OCI-LY1 (cell line): Measurements from ENCODE around the gene PNMT.

ENCODE experiments used
- H2AFZ ChIP-seq: fragments of 200-600 bp; sonication (generic), shearing (Covaris generic); 2 replicates; pipeline ENCODE4 v1.6.0; 2014; ENCODE audit warnings: antibody characterized with exemption, mild to moderate bottlenecking, low read length
- H3F3A ChIP-seq: fragments of 200-600 bp; sonication (generic), shearing (Covaris generic); 2 replicates; pipeline ENCODE4 v1.6.0; 2014; ENCODE audit warnings: mild to moderate bottlenecking, antibody characterized with exemption, low read length, moderate library complexity; ENCODE audit not compliant: insufficient read depth
- H3K27ac ChIP-seq: fragments of 200-600 bp; sonication (generic); 2 replicates; pipeline ENCODE4 v1.5.1; 2014; ENCODE audit warnings: low read length, mixed run types, mild to moderate bottlenecking, low read depth; ENCODE audit not compliant: poor library complexity, severe bottlenecking
- H3K27me3 ChIP-seq: fragments of 200-600 bp; sonication (generic); 2 replicates; pipeline ENCODE4 v1.6.0; 2014; ENCODE audit warnings: antibody characterized with exemption, mild to moderate bottlenecking, low read length, moderate library complexity; ENCODE audit not compliant: insufficient read depth
- H3K36me3 ChIP-seq: fragments of 200-600 bp; sonication (generic); 2 replicates; pipeline ENCODE4 v1.6.1; 2014; ENCODE audit warnings: mild to moderate bottlenecking, antibody characterized with exemption, low read length, moderate library complexity, mixed read lengths; ENCODE audit not compliant: insufficient read depth
- H3K4me1 ChIP-seq: fragments of 200-600 bp; sonication (generic); 2 replicates; pipeline ENCODE4 v1.5.1; 2014; ENCODE audit warnings: mild to moderate bottlenecking, low read length, moderate library complexity; ENCODE audit not compliant: insufficient read depth, severe bottlenecking
- H3K4me2 ChIP-seq: fragments of 200-600 bp; sonication (generic), shearing (Covaris generic); 2 replicates; pipeline ENCODE4 v1.6.1; 2014; ENCODE audit warnings: low read length
- H3K4me3 ChIP-seq: fragments of 200-600 bp; sonication (generic); 2 replicates; pipeline ENCODE4 v1.5.1; 2014; ENCODE audit warnings: low read length, low read depth, mild to moderate bottlenecking, mixed read lengths; ENCODE audit not compliant: poor library complexity, severe bottlenecking
- H3K79me2 ChIP-seq: fragments of 200-600 bp; shearing (Covaris generic); 2 replicates; pipeline ENCODE4 v1.6.1; 2016; ENCODE audit warnings: mixed run types, low read length, mixed read lengths; ENCODE audit not compliant: insufficient read depth
- H3K9ac ChIP-seq: fragments of 200-600 bp; sonication (generic), shearing (Covaris generic); 2 replicates; pipeline ENCODE4 v1.6.1; 2014; ENCODE audit warnings: mild to moderate bottlenecking, low read length, mixed read lengths
- H3K9me2 ChIP-seq: fragments of 200-600 bp; sonication (generic), shearing (Covaris generic); 2 replicates; pipeline ENCODE4 v1.6.1; 2014; ENCODE audit warnings: low read depth, mild to moderate bottlenecking, low read length, mixed read lengths
- H3K9me3 ChIP-seq: fragments of 200-600 bp; shearing (Covaris generic); 2 replicates; pipeline ENCODE4 v1.6.1; 2014; ENCODE audit warnings: low read length, mixed read lengths
- H4K20me1 ChIP-seq: fragments of 200-600 bp; sonication (generic), shearing (Covaris generic); 2 replicates; pipeline ENCODE4 v1.6.0; 2016; ENCODE audit warnings: mild to moderate bottlenecking, low read length; ENCODE audit not compliant: insufficient read depth
- EZH2 ChIP-seq: fragments of 200-600 bp; sonication (generic), shearing (Covaris generic); IDR thresholded peaks from 2 replicates; pipeline ENCODE4 v1.8.0; 2017; ENCODE audit warnings: borderline replicate concordance, mixed run types, mild to moderate bottlenecking, antibody characterized with exemption, low read length, moderate library complexity, mixed read lengths
- TF ChIP-seq, protein P1 (sequence below): fragments of 200-600 bp; sonication (generic), shearing (Covaris generic); IDR thresholded peaks from 2 replicates; pipeline ENCODE4 v1.5.1; 2017; ENCODE audit warnings: mild to moderate bottlenecking, antibody characterized with exemption, low read length, moderate library complexity, mixed read lengths

The PNMT gene

GRCh38 chr17:39664581-39665561, 3.4 kb upstream of the PNMT start, which contains the start of gene TCAP:
TSS of gene TCAP (plus strand) at chr17:39665349. CDS start at chr17:39665360, 11 bp downstream.
- H3K4me1 ChIP-seq: peaks cover 11% of the 10 kb centered on the region
- no peak within 1 kb of the TSS for H3K9ac ChIP-seq
- peaks cover 27% of the 10 kb centered on the region; the same call in 1 of the 2 replicates for H3K36me3 ChIP-seq
- H3K79me2 ChIP-seq: no peaks in the 10 kb centered on the region
- no peaks in the 10 kb centered on the region for H3K9me3 ChIP-seq
- no peaks in the 10 kb centered on the region for H3F3A ChIP-seq
- TF ChIP-seq, protein P1, sequence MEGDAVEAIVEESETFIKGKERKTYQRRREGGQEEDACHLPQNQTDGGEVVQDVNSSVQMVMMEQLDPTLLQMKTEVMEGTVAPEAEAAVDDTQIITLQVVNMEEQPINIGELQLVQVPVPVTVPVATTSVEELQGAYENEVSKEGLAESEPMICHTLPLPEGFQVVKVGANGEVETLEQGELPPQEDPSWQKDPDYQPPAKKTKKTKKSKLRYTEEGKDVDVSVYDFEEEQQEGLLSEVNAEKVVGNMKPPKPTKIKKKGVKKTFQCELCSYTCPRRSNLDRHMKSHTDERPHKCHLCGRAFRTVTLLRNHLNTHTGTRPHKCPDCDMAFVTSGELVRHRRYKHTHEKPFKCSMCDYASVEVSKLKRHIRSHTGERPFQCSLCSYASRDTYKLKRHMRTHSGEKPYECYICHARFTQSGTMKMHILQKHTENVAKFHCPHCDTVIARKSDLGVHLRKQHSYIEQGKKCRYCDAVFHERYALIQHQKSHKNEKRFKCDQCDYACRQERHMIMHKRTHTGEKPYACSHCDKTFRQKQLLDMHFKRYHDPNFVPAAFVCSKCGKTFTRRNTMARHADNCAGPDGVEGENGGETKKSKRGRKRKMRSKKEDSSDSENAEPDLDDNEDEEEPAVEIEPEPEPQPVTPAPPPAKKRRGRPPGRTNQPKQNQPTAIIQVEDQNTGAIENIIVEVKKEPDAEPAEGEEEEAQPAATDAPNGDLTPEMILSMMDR: no peak
- TF ChIP-seq EZH2: no peak
- H3K9me2 ChIP-seq: no peaks in the 10 kb centered on the region
- H3K4me3 ChIP-seq: no peak within 1 kb of the TSS
- no peak within 1 kb of the TSS for H3K27ac ChIP-seq
- H3K4me2 ChIP-seq: no peak within 1 kb of the TSS
- H4K20me1 ChIP-seq: no peaks in the 10 kb centered on the region
- no peak within 1 kb of the TSS for H2AFZ ChIP-seq
- peaks cover 13% of the 10 kb centered on the region; the same call in 1 of the 2 replicates for H3K27me3 ChIP-seq

DNA sequence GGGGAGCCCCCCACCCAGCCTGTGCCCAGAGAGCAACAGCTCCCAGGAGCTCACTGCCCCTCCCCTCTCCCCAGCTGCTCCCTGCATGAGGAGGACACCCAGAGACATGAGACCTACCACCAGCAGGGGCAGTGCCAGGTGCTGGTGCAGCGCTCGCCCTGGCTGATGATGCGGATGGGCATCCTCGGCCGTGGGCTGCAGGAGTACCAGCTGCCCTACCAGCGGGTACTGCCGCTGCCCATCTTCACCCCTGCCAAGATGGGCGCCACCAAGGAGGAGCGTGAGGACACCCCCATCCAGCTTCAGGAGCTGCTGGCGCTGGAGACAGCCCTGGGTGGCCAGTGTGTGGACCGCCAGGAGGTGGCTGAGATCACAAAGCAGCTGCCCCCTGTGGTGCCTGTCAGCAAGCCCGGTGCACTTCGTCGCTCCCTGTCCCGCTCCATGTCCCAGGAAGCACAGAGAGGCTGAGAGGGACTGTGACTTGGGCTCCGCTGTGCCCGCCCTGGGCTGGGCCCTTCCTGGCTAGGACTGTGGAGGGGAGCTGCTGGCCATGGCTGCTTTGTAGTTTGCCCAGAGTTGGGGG, 2.5 kb upstream of the PNMT start:
- no peak for TF ChIP-seq EZH2
- TF ChIP-seq, protein P1: peak; percentile 18; the same call in 1 of the 2 replicates
- Histone ChIP-seq H4K20me1 (no peaks in the 10 kb centered on the region), H3K9ac (no peak overlapping the region)

GRCh38 chr17:39666231-39666600, 2.0 kb upstream of the PNMT start:
- Histone ChIP-seq H3K27ac (no peak overlapping the region), H3K79me2 (no peaks in the 10 kb centered on the region), H3K9me2 (no peaks in the 10 kb centered on the region), H3K9me3 (no peaks in the 10 kb centered on the region), H3K4me3 (no peak overlapping the region), H3K4me1 (peaks cover 11% of the 10 kb centered on the region), H2AFZ (no peak overlapping the region), H3F3A (no peaks in the 10 kb centered on the region), H3K27me3 (peaks cover 13% of the 10 kb centered on the region; the same call in 1 of the 2 replicates), H3K4me2 (no peak overlapping the region), H3K9ac (no peak overlapping the region), H4K20me1 (no peaks in the 10 kb centered on the region), H3K36me3 (peaks cover 13% of the 10 kb centered on the region; the same call in 1 of the 2 replicates)
- TF ChIP-seq, protein P1: no peak
- TF ChIP-seq EZH2: no peak

More for the DNA sequence above, 2.5 kb upstream of the PNMT start:
- peaks cover 13% of the 10 kb centered on the region; the same call in 1 of the 2 replicates for H3K27me3 ChIP-seq
- no peak overlapping the region for H3K4me3 ChIP-seq
- H3K36me3 ChIP-seq: peaks cover 18% of the 10 kb centered on the region; the same call in 1 of the 2 replicates
- no peaks in the 10 kb centered on the region for H3K9me2 ChIP-seq
- no peaks in the 10 kb centered on the region for H3K79me2 ChIP-seq
- no peaks in the 10 kb centered on the region for H3K9me3 ChIP-seq
- H3K4me2 ChIP-seq: no peak overlapping the region
- H3K4me1 ChIP-seq: peaks cover 11% of the 10 kb centered on the region
- no peak overlapping the region for H2AFZ ChIP-seq
- H3K27ac ChIP-seq: no peak overlapping the region
- H3F3A ChIP-seq: no peaks in the 10 kb centered on the region
